Measurements from ENCODE around the gene PFKFB3. TPM values are rescaled to one million over a fixed set of nuclear protein-coding genes. Genes with fewer than 3 reads are reported as not detected.

Gene PFKFB3
- total RNA-seq, 6 donors from 2014 or later = 48.2 to 236 (median 83.5) TPM

DNA sequence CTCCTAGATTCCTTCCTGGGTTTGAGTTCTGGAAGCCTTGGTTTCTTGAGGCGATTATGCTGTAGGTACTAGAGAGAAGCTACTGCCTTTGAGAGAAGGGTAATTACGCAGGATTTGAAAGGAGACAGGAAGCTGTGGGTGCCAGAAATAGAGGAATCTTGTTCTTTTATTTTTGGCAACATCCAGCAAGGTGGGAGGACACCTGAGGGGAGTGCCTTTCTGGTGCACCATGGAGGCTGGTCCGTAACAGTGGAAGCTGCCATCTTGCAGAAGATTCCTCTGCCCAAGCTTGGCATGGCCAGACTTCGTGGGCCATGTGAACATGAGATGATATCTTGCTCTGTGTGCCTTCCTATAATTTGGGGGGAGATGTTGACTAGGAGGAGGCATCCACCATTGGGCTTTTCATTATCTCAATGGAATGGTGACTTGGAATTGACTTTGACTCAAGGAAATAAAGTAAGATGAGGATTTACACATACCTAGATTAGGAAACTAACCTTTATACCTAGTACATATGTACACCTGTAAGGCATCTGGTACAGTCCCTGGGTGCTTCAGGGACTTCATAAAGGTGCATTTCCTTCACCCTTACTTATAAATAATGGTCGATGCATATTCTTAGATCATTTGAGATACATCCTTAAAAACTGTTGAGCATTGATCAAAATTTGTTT, 98.2 kb downstream of the PFKFB3 start:
- H3K4me3 ChIP-seq = no peak overlapping the region
- H3K4me1 ChIP-seq = peaks cover 13 to 28% (median 24%) of the 10 kb centered on the region in 4 donors
- H3K27ac ChIP-seq = peak overlapping the region in 3 of 4 donors; percentile 14 to 61 (median 44)
- H3K9me3 ChIP-seq = no peaks in the 10 kb centered on the region
- DNase-seq (no peak), ATAC-seq (ENCODE audit: low FRiP score in 2 of 2) (no peak)
- no peaks in the 10 kb centered on the region for H3K36me3 ChIP-seq
- TF ChIP-seq POLR2AphosphoS5 (IDR thresholded peaks at IDR 0.05) (no peak), POLR2A (IDR thresholded peaks at IDR 0.05) (no peak)
- WGBS, 2 donors = 86 to 89% methylated on average over 5 of the region's 5 CpGs
- no peaks in the 10 kb centered on the region for H3K27me3 ChIP-seq

GRCh38 chr10:6301488-6302075, 98.8 kb downstream of the PFKFB3 start:
- no peak for TF ChIP-seq POLR2AphosphoS5 (IDR thresholded peaks at IDR 0.05)
- no peak for TF ChIP-seq POLR2A (IDR thresholded peaks at IDR 0.05)
- TF ChIP-seq, protein P1, sequence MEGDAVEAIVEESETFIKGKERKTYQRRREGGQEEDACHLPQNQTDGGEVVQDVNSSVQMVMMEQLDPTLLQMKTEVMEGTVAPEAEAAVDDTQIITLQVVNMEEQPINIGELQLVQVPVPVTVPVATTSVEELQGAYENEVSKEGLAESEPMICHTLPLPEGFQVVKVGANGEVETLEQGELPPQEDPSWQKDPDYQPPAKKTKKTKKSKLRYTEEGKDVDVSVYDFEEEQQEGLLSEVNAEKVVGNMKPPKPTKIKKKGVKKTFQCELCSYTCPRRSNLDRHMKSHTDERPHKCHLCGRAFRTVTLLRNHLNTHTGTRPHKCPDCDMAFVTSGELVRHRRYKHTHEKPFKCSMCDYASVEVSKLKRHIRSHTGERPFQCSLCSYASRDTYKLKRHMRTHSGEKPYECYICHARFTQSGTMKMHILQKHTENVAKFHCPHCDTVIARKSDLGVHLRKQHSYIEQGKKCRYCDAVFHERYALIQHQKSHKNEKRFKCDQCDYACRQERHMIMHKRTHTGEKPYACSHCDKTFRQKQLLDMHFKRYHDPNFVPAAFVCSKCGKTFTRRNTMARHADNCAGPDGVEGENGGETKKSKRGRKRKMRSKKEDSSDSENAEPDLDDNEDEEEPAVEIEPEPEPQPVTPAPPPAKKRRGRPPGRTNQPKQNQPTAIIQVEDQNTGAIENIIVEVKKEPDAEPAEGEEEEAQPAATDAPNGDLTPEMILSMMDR (IDR thresholded peaks at IDR 0.05) = no peak
- TF ChIP-seq EP300 (IDR thresholded peaks at IDR 0.05) = no peak
- DNase-seq (no peak), ATAC-seq (ENCODE audit: low FRiP score in 2 of 2) (no peak)
- 80 to 83% methylated on average over 7 of the region's 7 CpGs for WGBS, 2 donors
- H3K27ac ChIP-seq = no peak overlapping the region
- no peak overlapping the region for H3K4me3 ChIP-seq
- no peaks in the 10 kb centered on the region for H3K9me3 ChIP-seq
- H3K27me3 ChIP-seq = no peaks in the 10 kb centered on the region
- peaks cover 13 to 28% (median 23%) of the 10 kb centered on the region in 4 donors for H3K4me1 ChIP-seq
- H3K36me3 ChIP-seq = no peaks in the 10 kb centered on the region

Small RNAs within 50 kb of the gene (small RNA-seq; reads per million reads assigned to genes)
- gene RF00019 = 0 reads per million in 4 donors

Other genes with a start within 250 kb of the PFKFB3 start
- 10 to 100 TPM; 28.0 to 72.6 (median 35.1) TPM for gene IL15RA, start 225.4 kb upstream of the PFKFB3 start, total RNA-seq
- 1 to 10 TPM in 4 of 6 donors, under 1 TPM in 1, not detected in 1; 0.91 to 8.4 (median 4.0) TPM for gene IL2RA, start 140.6 kb upstream of the PFKFB3 start, total RNA-seq
- gene RBM17, start 113.9 kb upstream of the PFKFB3 start, total RNA-seq = 100 to 1,000 TPM in 2 of 6 donors, 10 to 100 TPM in 4; 67.6 to 192 (median 84.8) TPM